GM12873 (cell line): ENCODE measurements around the gene OR51G2.

Experiments used
- TF ChIP-seq, protein P1 (sequence below): IDR thresholded peaks from 2 replicates; pipeline ENCODE4 v1.5.1; 2012; ENCODE audit warnings: low read depth, mild to moderate bottlenecking, moderate library complexity, low read length, control low read depth; ENCODE audit not compliant: insufficient read depth; ENCODE audit errors: missing control alignments

OR51G2 gene

DNA sequence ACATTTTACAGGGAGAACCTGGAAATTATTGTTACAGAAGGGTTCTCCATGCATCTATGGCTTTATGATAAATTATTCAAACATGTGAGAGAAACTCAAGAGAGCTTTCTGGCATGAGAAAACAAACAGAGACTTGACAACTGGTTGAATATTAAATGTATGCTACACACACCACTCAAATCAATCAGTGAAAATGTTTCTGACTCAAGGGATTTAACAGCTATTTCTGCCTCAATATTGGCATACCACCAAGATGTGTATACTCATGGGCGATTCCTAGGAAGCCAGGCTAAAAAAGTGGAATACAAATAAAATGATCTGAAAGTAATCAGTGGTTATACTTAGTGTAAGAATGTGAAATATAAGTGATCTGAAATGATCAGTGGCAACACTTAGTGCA lies 53.3 kb downstream of the OR51G2 start:
- TF ChIP-seq, protein P1, sequence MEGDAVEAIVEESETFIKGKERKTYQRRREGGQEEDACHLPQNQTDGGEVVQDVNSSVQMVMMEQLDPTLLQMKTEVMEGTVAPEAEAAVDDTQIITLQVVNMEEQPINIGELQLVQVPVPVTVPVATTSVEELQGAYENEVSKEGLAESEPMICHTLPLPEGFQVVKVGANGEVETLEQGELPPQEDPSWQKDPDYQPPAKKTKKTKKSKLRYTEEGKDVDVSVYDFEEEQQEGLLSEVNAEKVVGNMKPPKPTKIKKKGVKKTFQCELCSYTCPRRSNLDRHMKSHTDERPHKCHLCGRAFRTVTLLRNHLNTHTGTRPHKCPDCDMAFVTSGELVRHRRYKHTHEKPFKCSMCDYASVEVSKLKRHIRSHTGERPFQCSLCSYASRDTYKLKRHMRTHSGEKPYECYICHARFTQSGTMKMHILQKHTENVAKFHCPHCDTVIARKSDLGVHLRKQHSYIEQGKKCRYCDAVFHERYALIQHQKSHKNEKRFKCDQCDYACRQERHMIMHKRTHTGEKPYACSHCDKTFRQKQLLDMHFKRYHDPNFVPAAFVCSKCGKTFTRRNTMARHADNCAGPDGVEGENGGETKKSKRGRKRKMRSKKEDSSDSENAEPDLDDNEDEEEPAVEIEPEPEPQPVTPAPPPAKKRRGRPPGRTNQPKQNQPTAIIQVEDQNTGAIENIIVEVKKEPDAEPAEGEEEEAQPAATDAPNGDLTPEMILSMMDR: no peak

DNA sequence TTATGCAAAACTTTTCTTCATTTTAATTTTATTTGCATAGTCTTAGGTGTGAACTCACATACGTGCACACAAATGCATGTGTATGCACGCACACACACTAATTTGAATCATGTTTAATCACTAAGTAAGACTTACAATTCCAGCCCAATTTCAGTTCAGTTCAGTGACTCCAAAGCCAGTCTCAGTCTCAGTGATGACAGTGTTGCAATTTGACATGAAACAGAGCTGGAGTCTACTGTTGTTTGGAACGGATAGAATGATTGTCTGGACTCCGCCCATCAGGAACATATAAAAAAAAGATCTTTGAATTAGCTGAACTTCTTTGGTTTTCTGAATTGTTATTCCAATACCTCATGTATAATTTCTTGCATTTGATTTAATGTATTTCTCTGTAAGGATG lies 55.3 kb downstream of the OR51G2 start:
- TF ChIP-seq, protein P1: no peak
